ENCODE data around the gene CCDC190.

Gene CCDC190

DNA sequence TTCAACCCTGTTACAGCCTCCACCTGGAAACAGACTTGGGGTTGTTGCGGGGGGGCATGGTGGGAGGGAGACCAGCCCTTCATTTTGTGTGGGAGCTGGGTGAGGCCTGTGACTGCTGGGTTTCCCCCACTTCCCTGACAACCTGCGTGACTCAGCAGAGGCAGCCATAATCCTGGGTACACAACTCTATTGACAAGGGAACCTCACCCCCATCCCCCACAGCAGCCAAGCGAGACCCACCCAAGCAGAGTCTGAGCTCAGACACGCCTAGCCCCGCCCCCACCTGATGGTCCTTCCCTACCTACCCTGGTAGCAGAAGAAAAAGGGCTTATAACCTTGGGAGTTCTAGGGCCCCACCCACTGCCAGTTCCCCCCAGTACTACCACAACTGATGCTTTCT is 8.0 kb upstream of the CCDC190 start:
- Histone ChIP-seq H3K36me3 (no peaks in the 10 kb centered on the region), H3K4me3 (ENCODE audit: low read depth, low read length) (no peak overlapping the region), H3K9me3 (ENCODE audit: severe bottlenecking) (peaks cover 8% of the 10 kb centered on the region), H3K27me3 (ENCODE audit: insufficient read depth, low read depth, severe bottlenecking) (no peaks in the 10 kb centered on the region), H3K27ac (no peak overlapping the region)
- no peak for DNase-seq
- TF ChIP-seq, protein P1, sequence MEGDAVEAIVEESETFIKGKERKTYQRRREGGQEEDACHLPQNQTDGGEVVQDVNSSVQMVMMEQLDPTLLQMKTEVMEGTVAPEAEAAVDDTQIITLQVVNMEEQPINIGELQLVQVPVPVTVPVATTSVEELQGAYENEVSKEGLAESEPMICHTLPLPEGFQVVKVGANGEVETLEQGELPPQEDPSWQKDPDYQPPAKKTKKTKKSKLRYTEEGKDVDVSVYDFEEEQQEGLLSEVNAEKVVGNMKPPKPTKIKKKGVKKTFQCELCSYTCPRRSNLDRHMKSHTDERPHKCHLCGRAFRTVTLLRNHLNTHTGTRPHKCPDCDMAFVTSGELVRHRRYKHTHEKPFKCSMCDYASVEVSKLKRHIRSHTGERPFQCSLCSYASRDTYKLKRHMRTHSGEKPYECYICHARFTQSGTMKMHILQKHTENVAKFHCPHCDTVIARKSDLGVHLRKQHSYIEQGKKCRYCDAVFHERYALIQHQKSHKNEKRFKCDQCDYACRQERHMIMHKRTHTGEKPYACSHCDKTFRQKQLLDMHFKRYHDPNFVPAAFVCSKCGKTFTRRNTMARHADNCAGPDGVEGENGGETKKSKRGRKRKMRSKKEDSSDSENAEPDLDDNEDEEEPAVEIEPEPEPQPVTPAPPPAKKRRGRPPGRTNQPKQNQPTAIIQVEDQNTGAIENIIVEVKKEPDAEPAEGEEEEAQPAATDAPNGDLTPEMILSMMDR (IDR thresholded peaks at IDR 0.05; ENCODE audit: low read depth, low read length) = no peak

DNA sequence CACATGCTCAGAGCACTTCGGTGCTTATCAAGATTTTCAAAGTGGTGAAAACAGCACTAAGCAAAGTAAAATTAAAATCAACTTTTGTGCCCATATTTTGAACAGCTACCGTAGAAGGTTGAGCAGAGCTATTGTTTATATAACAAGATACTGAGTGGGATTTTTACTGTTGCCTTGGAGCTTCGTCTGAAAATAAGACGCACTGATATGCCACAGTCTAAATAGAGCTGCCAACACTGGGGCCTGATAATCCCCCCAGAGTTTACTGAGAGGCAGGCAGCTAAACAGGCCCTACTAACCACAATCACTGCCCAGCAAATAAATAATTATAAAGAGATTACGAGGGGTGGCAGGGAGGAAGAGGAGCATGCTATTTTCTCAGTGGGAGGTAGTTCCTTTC is 650 bp upstream of the CCDC190 start:
- no peaks in the 10 kb centered on the region for H3K9me3 ChIP-seq (ENCODE audit: severe bottlenecking)
- H3K27ac ChIP-seq = no peak overlapping the region
- TF ChIP-seq, protein P1 (IDR thresholded peaks at IDR 0.05; ENCODE audit: low read depth, low read length) = no peak
- H3K4me3 ChIP-seq (ENCODE audit: low read depth, low read length) = no peak overlapping the region
- H3K36me3 ChIP-seq = no peaks in the 10 kb centered on the region
- H3K27me3 ChIP-seq (ENCODE audit: insufficient read depth, low read depth, severe bottlenecking) = no peaks in the 10 kb centered on the region
- DNase-seq = no peak

DNA sequence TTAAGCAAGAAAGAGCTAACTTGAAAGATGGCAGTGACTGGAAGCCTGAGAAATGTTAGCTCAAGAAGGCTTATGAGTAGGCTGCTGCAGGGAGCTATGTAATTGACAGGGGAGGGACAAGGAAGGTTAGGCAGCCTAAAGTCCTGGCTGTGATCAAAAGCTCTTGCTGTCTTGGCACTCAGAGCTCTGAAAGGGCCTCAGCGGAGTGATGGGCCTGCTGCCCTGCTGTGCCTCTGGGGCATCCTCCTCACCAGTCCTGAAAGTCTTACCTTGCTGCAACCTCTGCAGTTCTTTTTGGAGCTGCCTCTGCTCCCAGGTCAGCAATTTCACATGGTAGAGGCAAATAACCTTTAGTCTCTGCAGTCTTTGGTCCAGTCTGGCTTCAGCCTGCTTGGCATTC is 1.8 kb downstream of the CCDC190 start:
- no peak overlapping the region for H3K27ac ChIP-seq

DNA sequence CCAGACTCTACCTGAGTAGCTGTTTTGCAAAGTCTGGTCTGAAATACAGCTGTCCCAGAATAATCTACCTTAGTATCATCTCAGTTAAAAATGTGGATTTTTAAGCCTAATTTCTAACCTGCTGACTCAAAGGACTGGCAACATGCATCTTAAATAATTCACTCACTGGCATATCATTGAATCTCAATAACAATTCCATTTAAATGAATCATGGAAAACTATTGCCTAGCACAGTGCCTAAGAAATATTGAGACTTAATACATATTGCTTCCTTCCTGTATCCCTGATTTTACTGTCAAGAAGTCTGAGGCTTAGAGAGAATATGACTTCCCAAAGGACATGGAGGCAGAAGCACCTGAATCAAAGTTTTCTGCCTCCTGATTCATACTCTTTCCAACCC is 3.1 kb downstream of the CCDC190 start:
- DNase-seq = no peak
- no peak overlapping the region for H3K4me3 ChIP-seq (ENCODE audit: low read depth, low read length)
- H3K9me3 ChIP-seq (ENCODE audit: severe bottlenecking) = no peaks in the 10 kb centered on the region
- no peaks in the 10 kb centered on the region for H3K36me3 ChIP-seq
- TF ChIP-seq, protein P1 (IDR thresholded peaks at IDR 0.05; ENCODE audit: low read depth, low read length) = no peak
- no peak overlapping the region for H3K27ac ChIP-seq
- H3K27me3 ChIP-seq (ENCODE audit: insufficient read depth, low read depth, severe bottlenecking) = no peaks in the 10 kb centered on the region

More for the DNA sequence above, 1.8 kb downstream of the CCDC190 start:
- no peaks in the 10 kb centered on the region for H3K27me3 ChIP-seq (ENCODE audit: insufficient read depth, low read depth, severe bottlenecking)
- H3K4me3 ChIP-seq (ENCODE audit: low read depth, low read length) = no peak overlapping the region
- no peaks in the 10 kb centered on the region for H3K36me3 ChIP-seq
- DNase-seq = no peak
- no peaks in the 10 kb centered on the region for H3K9me3 ChIP-seq (ENCODE audit: severe bottlenecking)
- TF ChIP-seq, protein P1 (IDR thresholded peaks at IDR 0.05; ENCODE audit: low read depth, low read length) = no peak

DNA sequence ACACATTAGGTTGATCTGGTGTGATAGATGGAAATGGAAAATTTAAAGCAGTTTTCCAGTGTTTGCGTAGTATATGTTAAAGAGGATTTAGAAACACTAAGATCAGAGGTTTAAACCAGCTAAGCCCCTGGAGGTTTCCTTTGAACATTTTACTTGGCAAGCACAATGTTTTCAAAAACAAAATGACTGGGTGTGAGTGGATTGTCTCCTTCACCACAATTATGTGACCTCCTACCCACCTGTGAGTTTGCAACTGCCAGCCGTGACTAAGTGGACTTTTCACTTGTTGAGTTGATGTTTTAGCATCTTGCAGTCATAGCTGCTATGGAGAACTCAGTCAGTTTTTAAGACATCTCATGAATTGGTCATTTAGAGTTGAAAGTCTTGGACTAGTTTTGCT is 4.7 kb downstream of the CCDC190 start:
- no peaks in the 10 kb centered on the region for H3K27me3 ChIP-seq (ENCODE audit: insufficient read depth, low read depth, severe bottlenecking)
- no peaks in the 10 kb centered on the region for H3K9me3 ChIP-seq (ENCODE audit: severe bottlenecking)
- no peak overlapping the region for H3K4me3 ChIP-seq (ENCODE audit: low read depth, low read length)
- no peak for DNase-seq
- H3K27ac ChIP-seq = no peak overlapping the region
- no peaks in the 10 kb centered on the region for H3K36me3 ChIP-seq
- TF ChIP-seq, protein P1 (IDR thresholded peaks at IDR 0.05; ENCODE audit: low read depth, low read length) = no peak

DNA sequence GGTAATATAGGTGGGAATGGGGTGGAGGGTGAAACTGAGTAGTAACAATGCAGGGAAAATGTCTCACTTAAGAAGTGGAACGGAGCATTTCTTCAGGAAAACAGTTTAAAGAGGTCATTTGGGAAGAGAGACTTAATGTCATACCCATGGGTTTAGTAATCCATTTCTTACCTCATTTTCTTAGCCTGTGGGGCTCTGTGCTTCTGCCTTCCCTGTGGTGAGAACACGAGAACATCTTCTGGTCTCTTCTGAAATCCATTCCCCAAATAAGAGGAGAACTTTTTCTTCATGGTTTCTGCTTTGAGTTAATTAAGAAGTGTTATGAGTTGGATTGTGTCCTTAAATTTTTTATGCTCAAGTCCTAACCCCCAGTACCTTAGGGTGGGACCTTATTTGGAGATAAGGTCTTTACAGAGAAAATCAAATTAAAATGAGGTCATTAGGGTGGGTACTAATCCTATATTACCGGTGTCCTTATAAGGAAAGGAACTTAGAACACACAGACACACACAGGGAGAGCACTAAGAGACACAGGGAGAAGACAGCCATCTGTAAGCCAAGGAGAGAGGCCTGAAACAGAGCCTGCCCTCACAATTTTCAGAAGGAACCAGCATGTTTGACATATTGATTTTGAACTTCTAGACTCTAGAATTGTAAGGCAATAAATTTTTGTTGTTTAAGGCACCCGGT is 5.4 kb downstream of the CCDC190 start:
- Histone ChIP-seq H3K9me3 (ENCODE audit: severe bottlenecking) (no peaks in the 10 kb centered on the region), H3K27me3 (ENCODE audit: insufficient read depth, low read depth, severe bottlenecking) (no peaks in the 10 kb centered on the region), H3K27ac (no peak overlapping the region), H3K36me3 (no peaks in the 10 kb centered on the region), H3K4me3 (ENCODE audit: low read depth, low read length) (no peak overlapping the region)
- no peak for DNase-seq
- TF ChIP-seq, protein P1 (IDR thresholded peaks at IDR 0.05; ENCODE audit: low read depth, low read length) = no peak
